A549 (cell line): ENCODE results near the gene ERO1B.

Experiments used
- CBX8 ChIP-seq: fragments of 200-600 bp; sonication (generic); IDR thresholded peaks from 2 replicates; pipeline ENCODE4 v1.6.1; 2016
- POLR2A ChIP-seq: IDR thresholded peaks from 2 replicates; pipeline ENCODE4 v1.6.1; 2012; ENCODE audit warnings: mild to moderate bottlenecking, low read length
- TF ChIP-seq, protein P1 (sequence below): fragments of >200 bp; sonication (Bioruptor Twin); formaldehyde crosslinking; IDR thresholded peaks from 3 replicates; pipeline ENCODE4 v1.5.1; 2016

DNA sequence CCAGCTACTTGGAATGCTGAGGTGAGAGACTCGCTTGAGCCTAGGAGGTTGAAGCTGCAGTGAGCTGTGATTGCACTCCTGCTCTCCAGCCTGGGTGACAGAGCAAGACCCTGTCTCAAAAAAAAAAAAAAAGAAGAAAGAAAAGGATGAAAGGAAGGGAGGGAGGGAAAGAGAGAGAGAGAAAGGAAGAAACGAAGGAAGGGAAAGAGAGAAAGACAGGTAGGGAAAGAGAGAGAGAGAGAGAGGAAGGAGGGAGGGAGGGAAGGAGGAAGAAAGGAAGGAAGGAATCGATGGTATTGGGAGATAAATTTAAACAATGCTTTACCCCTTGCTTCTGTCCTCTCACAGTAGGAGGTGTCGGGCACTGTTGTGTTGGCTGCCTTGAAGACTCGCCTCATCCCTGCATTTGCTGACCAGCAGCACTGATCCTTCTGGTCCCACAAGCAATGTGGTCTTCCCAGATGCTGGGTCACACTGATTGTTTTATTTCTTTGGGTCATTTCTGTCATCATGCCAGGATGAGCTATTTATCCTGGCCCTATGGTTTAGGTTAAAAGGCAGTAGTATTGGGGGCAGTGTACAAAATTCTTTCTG, 108.5 kb downstream of the ERO1B start:
- TF ChIP-seq, protein P1, sequence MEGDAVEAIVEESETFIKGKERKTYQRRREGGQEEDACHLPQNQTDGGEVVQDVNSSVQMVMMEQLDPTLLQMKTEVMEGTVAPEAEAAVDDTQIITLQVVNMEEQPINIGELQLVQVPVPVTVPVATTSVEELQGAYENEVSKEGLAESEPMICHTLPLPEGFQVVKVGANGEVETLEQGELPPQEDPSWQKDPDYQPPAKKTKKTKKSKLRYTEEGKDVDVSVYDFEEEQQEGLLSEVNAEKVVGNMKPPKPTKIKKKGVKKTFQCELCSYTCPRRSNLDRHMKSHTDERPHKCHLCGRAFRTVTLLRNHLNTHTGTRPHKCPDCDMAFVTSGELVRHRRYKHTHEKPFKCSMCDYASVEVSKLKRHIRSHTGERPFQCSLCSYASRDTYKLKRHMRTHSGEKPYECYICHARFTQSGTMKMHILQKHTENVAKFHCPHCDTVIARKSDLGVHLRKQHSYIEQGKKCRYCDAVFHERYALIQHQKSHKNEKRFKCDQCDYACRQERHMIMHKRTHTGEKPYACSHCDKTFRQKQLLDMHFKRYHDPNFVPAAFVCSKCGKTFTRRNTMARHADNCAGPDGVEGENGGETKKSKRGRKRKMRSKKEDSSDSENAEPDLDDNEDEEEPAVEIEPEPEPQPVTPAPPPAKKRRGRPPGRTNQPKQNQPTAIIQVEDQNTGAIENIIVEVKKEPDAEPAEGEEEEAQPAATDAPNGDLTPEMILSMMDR: no peak
- no peak for TF ChIP-seq POLR2A
- no peak for TF ChIP-seq CBX8
